Hepatocyte (in vitro differentiated cells): Measurements from ENCODE around the gene FBXL3. TPM values are rescaled to one million over a fixed set of nuclear protein-coding genes. Genes with fewer than 3 reads are reported as not detected.

Experiments
- DNase-seq: peaks from one replicate; pipeline ENCODE4 v3.0.0-alpha.2; 2016; ENCODE audit warnings: low spot score
- H2AFZ ChIP-seq: fragments of 200-600 bp; sonication (generic); 2 replicates; pipeline ENCODE4 v1.6.0; 2016; ENCODE audit warnings: antibody characterized with exemption, mild to moderate bottlenecking
- H3K27ac ChIP-seq: fragments of 200-600 bp; sonication (generic); 2 replicates; pipeline ENCODE4 v1.5.1; 2016; ENCODE audit warnings: mild to moderate bottlenecking
- H3K27me3 ChIP-seq: fragments of 200-600 bp; sonication (generic); 2 replicates; pipeline ENCODE4 v1.6.1; 2016
- H3K36me3 ChIP-seq: fragments of 200-600 bp; sonication (generic); replicated peaks from 2 replicates; pipeline ENCODE4 v1.5.1; 2016; ENCODE audit warnings: low read depth; ENCODE audit not compliant: insufficient read depth
- H3K4me1 ChIP-seq: fragments of 200-600 bp; sonication (generic); 2 replicates; pipeline ENCODE4 v1.5.1; 2016; ENCODE audit warnings: mild to moderate bottlenecking, moderate library complexity; ENCODE audit not compliant: insufficient read depth
- H3K4me2 ChIP-seq: fragments of 200-600 bp; sonication (generic); 2 replicates; pipeline ENCODE4 v1.6.0; 2016
- H3K4me3 ChIP-seq: fragments of 200-600 bp; sonication (generic); 2 replicates; pipeline ENCODE4 v1.5.1; 2016; ENCODE audit warnings: mild to moderate bottlenecking
- H3K79me2 ChIP-seq: fragments of 200-600 bp; sonication (generic); 2 replicates; pipeline ENCODE4 v1.6.0; 2017; ENCODE audit warnings: mild to moderate bottlenecking
- H3K9me2 ChIP-seq: fragments of 200-600 bp; sonication (generic); replicated peaks from 2 replicates; pipeline ENCODE4 v1.6.0; 2017; ENCODE audit warnings: mild to moderate bottlenecking; ENCODE audit not compliant: insufficient read depth
- H3K9me3 ChIP-seq: fragments of 200-600 bp; sonication (generic); 2 replicates; pipeline ENCODE4 v1.5.1; 2016; ENCODE audit warnings: low read depth, mild to moderate bottlenecking
- H4K20me1 ChIP-seq: fragments of 200-600 bp; sonication (generic); 2 replicates; pipeline ENCODE4 v1.6.0; 2016; ENCODE audit warnings: mild to moderate bottlenecking; ENCODE audit not compliant: insufficient read depth, poor library complexity, severe bottlenecking
- EZH2 ChIP-seq: fragments of 200-600 bp; sonication (generic); IDR thresholded peaks from 2 replicates; pipeline ENCODE4 v1.6.1; 2016; ENCODE audit warnings: antibody characterized with exemption, mild to moderate bottlenecking, borderline replicate concordance
- EZH2phosphoT487 ChIP-seq: fragments of 200-600 bp; sonication (generic); IDR thresholded peaks from one replicate; pipeline ENCODE4 v1.6.1; 2018; ENCODE audit warnings: antibody characterized with exemption, mild to moderate bottlenecking, low read depth, moderate library complexity; ENCODE audit not compliant: unreplicated experiment, severe bottlenecking
- WGBS: methylation state at CpG from one replicate; pipeline ENCODE4 v1.1.6; 2016; ENCODE audit warnings: low lambda C conversion rate; ENCODE audit errors: missing lambda C conversion rate; 5-methylcytosine and 5-hydroxymethylcytosine counted together
- polyA plus RNA-seq: library from polyadenylated mRNA; unstranded; fragments of >200 nt; fragmentation: Nextera tagmentation; extraction: Ambion mirVana; gene quantifications from 2 replicates; pipeline ENCODE4 v1.2.1, GENCODE V29; 2016
- total RNA-seq: library from RNA; depleted of rRNA; stranded (reverse); fragments of >200 nt; gene quantifications from 2 replicates; pipeline ENCODE4 v1.2.3, GENCODE V29; 2014
- TF ChIP-seq, protein P1 (sequence below): fragments of 200-600 bp; sonication (generic); IDR thresholded peaks from 2 replicates; pipeline ENCODE4 v1.5.1; 2016; ENCODE audit warnings: antibody characterized with exemption, mild to moderate bottlenecking; ENCODE audit not compliant: poor library complexity

Gene FBXL3
- total and polyA plus RNA-seq, 2 experiments from 2014 or later: 25.1 to 61.8 TPM

DNA sequence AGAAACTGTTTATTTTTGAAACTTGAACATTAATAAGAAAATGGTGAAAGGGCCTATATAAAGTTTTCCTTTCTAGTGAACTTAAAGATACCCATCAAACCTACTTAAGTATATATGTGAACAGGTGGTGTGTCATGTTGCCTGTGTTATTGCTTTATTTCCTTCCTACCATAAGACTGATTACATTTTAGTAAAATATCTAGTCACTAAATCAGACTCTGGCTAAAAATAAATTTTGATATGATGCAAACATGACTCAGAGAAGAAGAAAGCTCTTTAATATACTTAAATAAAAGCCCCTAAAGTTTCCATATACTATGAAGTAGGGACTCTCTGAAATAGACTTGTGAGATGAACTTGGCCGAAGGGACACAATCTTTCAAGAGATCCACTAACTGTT, 35.1 kb upstream of the FBXL3 start:
- Histone ChIP-seq H2AFZ (no peak overlapping the region), H3K4me1 (no peaks in the 10 kb centered on the region), H4K20me1 (no peaks in the 10 kb centered on the region), H3K27me3 (no peaks in the 10 kb centered on the region), H3K4me3 (no peak overlapping the region), H3K27ac (no peak overlapping the region), H3K9me2 (no peaks in the 10 kb centered on the region), H3K4me2 (no peak overlapping the region), H3K36me3 (no peaks in the 10 kb centered on the region), H3K79me2 (no peaks in the 10 kb centered on the region), H3K9me3 (no peaks in the 10 kb centered on the region)
- WGBS: 100% methylated on average over 1 of the region's 1 CpG
- no peak for DNase-seq
- no peak for TF ChIP-seq EZH2
- no peak for TF ChIP-seq EZH2phosphoT487
- TF ChIP-seq, protein P1, sequence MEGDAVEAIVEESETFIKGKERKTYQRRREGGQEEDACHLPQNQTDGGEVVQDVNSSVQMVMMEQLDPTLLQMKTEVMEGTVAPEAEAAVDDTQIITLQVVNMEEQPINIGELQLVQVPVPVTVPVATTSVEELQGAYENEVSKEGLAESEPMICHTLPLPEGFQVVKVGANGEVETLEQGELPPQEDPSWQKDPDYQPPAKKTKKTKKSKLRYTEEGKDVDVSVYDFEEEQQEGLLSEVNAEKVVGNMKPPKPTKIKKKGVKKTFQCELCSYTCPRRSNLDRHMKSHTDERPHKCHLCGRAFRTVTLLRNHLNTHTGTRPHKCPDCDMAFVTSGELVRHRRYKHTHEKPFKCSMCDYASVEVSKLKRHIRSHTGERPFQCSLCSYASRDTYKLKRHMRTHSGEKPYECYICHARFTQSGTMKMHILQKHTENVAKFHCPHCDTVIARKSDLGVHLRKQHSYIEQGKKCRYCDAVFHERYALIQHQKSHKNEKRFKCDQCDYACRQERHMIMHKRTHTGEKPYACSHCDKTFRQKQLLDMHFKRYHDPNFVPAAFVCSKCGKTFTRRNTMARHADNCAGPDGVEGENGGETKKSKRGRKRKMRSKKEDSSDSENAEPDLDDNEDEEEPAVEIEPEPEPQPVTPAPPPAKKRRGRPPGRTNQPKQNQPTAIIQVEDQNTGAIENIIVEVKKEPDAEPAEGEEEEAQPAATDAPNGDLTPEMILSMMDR: no peak

DNA sequence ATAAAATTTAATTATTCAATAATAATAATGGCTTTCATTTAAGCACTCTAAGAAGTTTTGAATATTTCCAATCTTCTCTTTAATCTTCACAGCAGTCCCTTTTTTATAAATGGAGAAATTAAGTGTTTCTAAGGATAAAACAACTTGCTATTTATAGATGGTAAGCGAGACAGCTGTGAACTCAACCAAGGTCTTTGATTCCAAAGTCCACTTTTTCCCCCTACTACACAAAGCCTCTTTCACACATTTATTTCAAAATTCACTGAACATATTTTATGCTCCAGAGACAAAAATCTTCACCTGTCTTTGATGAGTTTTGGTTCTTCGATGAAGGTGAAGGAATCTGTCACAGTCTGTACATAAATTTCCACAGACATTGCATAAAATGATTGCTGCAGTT, 34.4 kb upstream of the FBXL3 start:
- Histone ChIP-seq H3K9me3 (no peaks in the 10 kb centered on the region), H4K20me1 (no peaks in the 10 kb centered on the region), H3K9me2 (no peaks in the 10 kb centered on the region), H3K27ac (no peak overlapping the region), H3K4me2 (no peak overlapping the region), H3K27me3 (no peaks in the 10 kb centered on the region), H3K79me2 (no peaks in the 10 kb centered on the region), H2AFZ (no peak overlapping the region), H3K4me3 (no peak overlapping the region), H3K36me3 (no peaks in the 10 kb centered on the region), H3K4me1 (no peaks in the 10 kb centered on the region)
- WGBS: 90% methylated on average over 2 of the region's 2 CpGs
- TF ChIP-seq EZH2: no peak
- TF ChIP-seq, protein P1: no peak
- TF ChIP-seq EZH2phosphoT487: no peak
- no peak for DNase-seq

DNA sequence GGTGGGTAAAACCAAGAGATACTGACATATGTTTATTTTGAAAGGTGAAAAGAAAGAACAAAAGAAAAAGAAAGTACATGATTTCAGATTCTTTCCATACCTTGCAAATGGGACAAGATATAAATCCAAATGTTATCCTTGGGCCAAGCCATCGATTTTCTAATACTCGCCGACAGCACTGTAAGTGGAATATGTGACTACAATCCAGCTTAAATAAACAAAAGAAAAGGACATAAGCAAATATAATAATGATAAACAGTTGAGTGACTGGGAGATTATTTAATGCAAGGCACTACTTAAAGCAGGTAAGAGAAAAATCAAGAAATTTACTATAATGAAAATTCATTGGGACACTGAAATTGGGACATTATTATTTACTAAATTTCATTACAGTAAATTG, 29.9 kb upstream of the FBXL3 start:
- TF ChIP-seq EZH2: no peak
- no peak for TF ChIP-seq EZH2phosphoT487
- TF ChIP-seq, protein P1: no peak

DNA sequence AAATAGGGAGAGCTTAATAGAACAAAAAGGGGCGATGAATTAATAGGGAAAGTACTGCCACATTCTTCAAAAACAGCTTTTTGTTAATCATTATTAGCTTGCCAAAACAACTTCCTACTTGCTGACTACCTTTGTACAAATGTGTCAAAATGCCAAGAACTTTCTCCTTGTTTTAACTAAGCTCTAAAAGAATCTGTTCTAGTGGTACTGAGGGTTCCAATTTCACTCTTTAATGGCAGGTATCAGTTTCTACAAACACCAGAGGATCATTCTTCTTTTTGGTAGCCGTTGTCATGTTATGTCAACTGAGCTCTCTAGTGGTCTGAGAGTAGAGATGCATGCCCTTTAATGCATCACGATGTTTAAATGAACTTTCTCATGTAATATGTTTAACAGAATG, 29.4 kb upstream of the FBXL3 start:
- Histone ChIP-seq H3K9me2 (no peaks in the 10 kb centered on the region), H3K4me1 (no peaks in the 10 kb centered on the region), H3K36me3 (no peaks in the 10 kb centered on the region), H3K79me2 (no peaks in the 10 kb centered on the region), H3K4me3 (no peak overlapping the region), H3K4me2 (no peak overlapping the region), H3K27ac (no peak overlapping the region), H3K27me3 (no peaks in the 10 kb centered on the region), H2AFZ (no peak overlapping the region), H4K20me1 (no peaks in the 10 kb centered on the region), H3K9me3 (no peaks in the 10 kb centered on the region)
- WGBS: 68% methylated on average over 3 of the region's 3 CpGs
- TF ChIP-seq, protein P1: no peak
- TF ChIP-seq EZH2: no peak
- no peak for TF ChIP-seq EZH2phosphoT487
- no peak for DNase-seq

More for the DNA sequence above, 29.9 kb upstream of the FBXL3 start:
- Histone ChIP-seq H3K4me3 (no peak overlapping the region), H3K9me3 (no peaks in the 10 kb centered on the region), H4K20me1 (no peaks in the 10 kb centered on the region), H3K4me1 (no peaks in the 10 kb centered on the region), H3K9me2 (no peaks in the 10 kb centered on the region), H3K27me3 (no peaks in the 10 kb centered on the region), H3K36me3 (no peaks in the 10 kb centered on the region), H3K4me2 (no peak overlapping the region), H3K79me2 (no peaks in the 10 kb centered on the region), H3K27ac (no peak overlapping the region), H2AFZ (no peak overlapping the region)
- DNase-seq: no peak
- WGBS: 83% methylated on average over 3 of the region's 3 CpGs
